Activated T-cell treated with anti-CD3 and anti-CD28 coated beads, Interleukin-2, amount 50 U/mL, for 72 hours (primary cell): ENCODE results near the gene SCG5. TPM values are rescaled to one million over a fixed set of nuclear protein-coding genes. Genes with fewer than 3 reads are reported as not detected.
A peak's percentile ranks its signal among the peaks of the same experiment; 100 is the strongest.

ENCODE experiments used
- ATAC-seq, 2 donors: fragments of 150-1000 bp; cut with Tn5 transposase; replicated peaks in 1 of 2; 2 replicates each; pipeline ENCODE4 v1.10.0; 2021; ENCODE audit warnings: moderate library complexity in 2 of 2, mild to moderate bottlenecking in 1 of 2
- DNase-seq, 2 donors: peaks; one replicate each; pipeline ENCODE4 v3.0.0; 2021 to 2022; ENCODE audit warnings: mixed read lengths in 1 of 2
- H3K27ac Mint-ChIP-seq: one replicate; pipeline ENCODE4 v1.8.0; 2022; ENCODE audit warnings: mild to moderate bottlenecking, moderate library complexity, mixed read lengths
- H3K27me3 Mint-ChIP-seq: one replicate; pipeline ENCODE4 v1.8.0; 2022; ENCODE audit warnings: low read depth, mixed read lengths
- H3K36me3 Mint-ChIP-seq, 2 donors: one replicate each; pipeline ENCODE4 v1.8.0; 2022; ENCODE audit warnings: mixed read lengths in 2 of 2, mild to moderate bottlenecking in 1 of 2; ENCODE audit not compliant: insufficient read depth in 2 of 2
- H3K4me1 Mint-ChIP-seq: one replicate; pipeline ENCODE4 v1.8.0; 2022; ENCODE audit warnings: low read depth, mixed read lengths
- H3K4me3 Mint-ChIP-seq, 2 donors: one replicate each; pipeline ENCODE4 v1.8.0; 2022; ENCODE audit warnings: mild to moderate bottlenecking in 2 of 2, mixed read lengths in 2 of 2, moderate library complexity in 2 of 2
- H3K9me3 Mint-ChIP-seq, 2 donors: one replicate each; pipeline ENCODE4 v1.8.0; 2022; ENCODE audit warnings: mixed read lengths in 2 of 2
- total RNA-seq, 2 donors: library from RNA; stranded (reverse); gene quantifications; one replicate each; pipeline ENCODE4 v1.2.3, GENCODE V29; 2022

The SCG5 gene
- total RNA-seq, 2 donors from 2014 or later: 3.5 to 4.7 TPM

DNA sequence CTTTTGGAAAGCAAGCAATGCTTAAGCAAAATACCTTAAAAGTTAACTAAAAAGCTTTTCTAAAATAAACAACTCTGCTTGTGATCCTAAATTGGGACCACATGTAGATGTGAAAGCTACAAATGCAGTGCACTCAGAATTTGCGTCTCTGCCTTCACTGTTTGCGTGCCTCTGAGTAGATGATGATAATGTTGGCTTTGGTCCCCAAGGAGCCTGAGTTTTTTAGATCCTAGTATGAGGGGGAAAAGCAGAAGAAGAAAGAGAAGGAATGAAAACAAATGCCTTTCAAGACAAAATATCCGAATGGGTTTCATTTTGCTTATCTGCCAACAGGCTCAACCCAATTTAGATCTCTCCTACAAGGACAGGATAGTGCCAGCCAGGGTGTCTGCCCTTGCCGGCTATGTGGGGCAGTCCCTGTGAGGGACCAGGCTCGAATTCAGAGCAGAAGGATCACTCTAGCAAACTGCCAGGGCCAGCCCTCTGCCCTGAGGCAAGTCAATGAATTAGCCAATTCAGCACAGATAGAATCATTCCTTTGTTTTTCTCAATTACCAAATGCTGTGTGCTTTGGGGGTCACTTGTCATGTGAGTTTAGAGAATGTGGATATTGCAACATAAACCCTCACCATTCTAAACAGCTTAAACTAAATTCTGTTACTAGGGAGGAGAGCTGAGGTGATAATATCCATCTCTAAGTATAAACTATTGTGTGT is 28.5 kb downstream of the SCG5 start:
- no peaks in the 10 kb centered on the region for H3K27me3 Mint-ChIP-seq

DNA sequence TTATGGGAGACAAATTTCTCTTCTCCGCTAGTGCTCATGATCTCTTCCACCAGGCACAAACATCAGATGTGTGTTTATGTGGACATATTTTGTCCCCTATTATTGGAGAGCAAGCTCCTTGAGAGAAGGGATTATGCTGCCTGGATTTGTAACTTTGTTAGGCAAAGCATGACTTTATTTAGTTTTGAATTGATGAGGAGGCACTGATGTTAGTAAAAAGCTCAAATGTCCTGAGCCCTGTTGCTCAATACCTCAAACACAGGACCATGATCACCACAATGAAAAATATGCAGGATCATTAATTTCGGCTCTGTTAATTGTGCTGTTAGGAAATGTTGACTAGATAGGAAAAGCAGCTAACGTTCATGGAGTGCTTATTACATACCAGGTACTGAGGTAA is 29.1 kb downstream of the SCG5 start:
- Mint-ChIP-seq H3K9me3 (no peaks in the 10 kb centered on the region), H3K4me3 (no peak overlapping the region), H3K4me1 (no peaks in the 10 kb centered on the region), H3K27me3 (no peaks in the 10 kb centered on the region), H3K36me3 (no peaks in the 10 kb centered on the region), H3K27ac (no peak overlapping the region)
- no peak for ATAC-seq
- no peak for DNase-seq

More for the DNA sequence above, 28.5 kb downstream of the SCG5 start:
- ATAC-seq (no peak), DNase-seq (no peak)
- Mint-ChIP-seq H3K27ac (no peak overlapping the region), H3K4me3 (no peak overlapping the region), H3K9me3 (no peaks in the 10 kb centered on the region), H3K4me1 (no peaks in the 10 kb centered on the region), H3K36me3 (no peaks in the 10 kb centered on the region)

GRCh38 chr15:32671339-32672325 is 30.1 kb downstream of the SCG5 start:
- Mint-ChIP-seq H3K27me3 (no peaks in the 10 kb centered on the region), H3K36me3 (no peaks in the 10 kb centered on the region), H3K4me3 (no peak overlapping the region), H3K27ac (no peak overlapping the region), H3K4me1 (no peaks in the 10 kb centered on the region), H3K9me3 (no peaks in the 10 kb centered on the region)
- DNase-seq: no peak
- no peak for ATAC-seq

DNA sequence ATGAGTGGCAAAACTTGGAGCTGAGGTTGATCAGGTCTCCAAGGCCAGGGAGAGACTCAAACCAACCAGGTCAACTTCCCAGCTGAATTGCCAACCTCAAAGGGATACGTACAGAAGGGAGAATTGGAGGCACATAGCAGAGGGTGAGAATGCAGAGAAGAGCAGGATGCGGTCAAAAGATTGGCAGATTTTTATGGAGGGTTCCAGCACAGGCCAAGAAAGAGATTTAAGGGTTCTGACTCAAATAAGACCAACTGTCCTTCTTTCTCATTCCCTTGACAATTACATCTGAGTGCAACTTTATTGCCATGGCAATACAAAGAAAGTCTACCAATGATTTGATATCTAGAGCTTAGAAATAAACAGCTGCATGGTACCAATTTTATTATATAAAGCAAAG is 33.2 kb downstream of the SCG5 start:
- Mint-ChIP-seq H3K9me3 (no peaks in the 10 kb centered on the region), H3K27ac (no peak overlapping the region), H3K36me3 (no peaks in the 10 kb centered on the region), H3K27me3 (no peaks in the 10 kb centered on the region), H3K4me3 (no peak overlapping the region), H3K4me1 (no peaks in the 10 kb centered on the region)
- ATAC-seq (no peak), DNase-seq (no peak)

DNA sequence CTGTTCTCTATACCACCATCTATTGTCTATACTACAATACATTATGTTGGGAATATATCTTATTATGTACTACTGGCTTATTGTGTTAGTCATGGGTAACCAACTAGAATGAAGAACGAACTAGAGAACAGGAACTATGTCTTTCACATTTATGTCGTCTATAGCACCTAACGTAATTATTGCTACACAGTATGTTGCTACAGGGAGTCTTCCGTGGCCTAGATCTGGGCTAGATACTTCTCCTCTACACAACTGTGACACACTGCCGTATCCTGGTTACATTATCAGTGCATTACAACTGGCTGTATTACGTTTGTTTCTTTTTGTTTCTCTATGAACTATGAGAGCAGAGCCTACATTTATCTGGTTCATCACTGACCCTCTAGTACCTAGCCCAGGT is 34.0 kb downstream of the SCG5 start:
- ATAC-seq: no peak
- DNase-seq: no peak
- Mint-ChIP-seq H3K4me3 (no peak overlapping the region), H3K9me3 (no peaks in the 10 kb centered on the region), H3K36me3 (no peaks in the 10 kb centered on the region), H3K4me1 (no peaks in the 10 kb centered on the region), H3K27ac (no peak overlapping the region), H3K27me3 (no peaks in the 10 kb centered on the region)

DNA sequence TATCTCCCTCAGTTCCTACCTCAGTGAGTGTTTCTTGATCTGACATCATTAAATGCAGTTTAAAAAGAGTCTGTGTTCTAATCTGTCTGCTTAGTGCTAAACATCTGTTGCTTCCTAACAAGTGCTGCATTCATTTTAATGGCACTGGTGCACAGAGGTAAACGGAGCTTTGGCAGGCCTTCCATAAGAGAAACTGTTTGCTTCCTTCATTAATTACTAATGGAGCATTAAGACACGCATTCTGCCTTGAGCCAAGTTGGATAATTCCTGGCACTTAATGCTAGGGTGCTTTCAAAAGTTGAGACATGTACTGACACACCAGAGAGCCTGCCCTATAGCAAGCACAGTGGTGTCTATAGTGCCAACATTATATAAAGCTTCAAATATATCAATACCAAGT is 34.7 kb downstream of the SCG5 start:
- no peaks in the 10 kb centered on the region for H3K9me3 Mint-ChIP-seq
- no peak for DNase-seq
- no peaks in the 10 kb centered on the region for H3K27me3 Mint-ChIP-seq
- H3K4me3 Mint-ChIP-seq: no peak overlapping the region
- ATAC-seq: no peak
- no peak overlapping the region for H3K27ac Mint-ChIP-seq
- H3K4me1 Mint-ChIP-seq: no peaks in the 10 kb centered on the region
- no peaks in the 10 kb centered on the region for H3K36me3 Mint-ChIP-seq

DNA sequence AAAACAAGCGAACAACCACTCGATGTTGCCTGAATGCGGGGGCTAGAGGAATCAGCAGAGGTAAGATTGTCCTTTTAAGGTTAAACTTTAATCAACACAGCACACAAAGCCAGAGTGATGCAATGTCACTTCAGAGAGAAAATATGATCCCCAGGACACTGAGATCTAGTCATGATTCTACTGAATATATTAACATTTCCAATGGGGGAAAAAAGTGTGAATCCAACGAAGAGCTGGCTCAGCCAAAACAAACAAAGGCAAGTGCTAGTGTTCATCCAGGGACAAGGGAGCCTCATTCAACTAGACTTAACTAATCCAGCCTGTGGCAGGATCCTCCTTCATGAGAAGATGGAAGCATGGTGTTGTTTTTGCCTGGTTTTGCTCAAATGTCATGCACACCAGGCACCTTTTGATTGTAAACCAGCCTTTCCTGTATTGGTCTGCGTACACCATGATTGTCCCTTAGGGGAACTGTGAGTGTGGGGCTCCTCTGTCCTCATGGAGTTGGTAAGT is 35.8 kb downstream of the SCG5 start:
- Mint-ChIP-seq H3K27me3 (no peaks in the 10 kb centered on the region), H3K9me3 (no peaks in the 10 kb centered on the region), H3K27ac (no peak overlapping the region), H3K4me3 (no peak overlapping the region), H3K4me1 (no peaks in the 10 kb centered on the region), H3K36me3 (no peaks in the 10 kb centered on the region)
- no peak for DNase-seq
- no peak for ATAC-seq

DNA sequence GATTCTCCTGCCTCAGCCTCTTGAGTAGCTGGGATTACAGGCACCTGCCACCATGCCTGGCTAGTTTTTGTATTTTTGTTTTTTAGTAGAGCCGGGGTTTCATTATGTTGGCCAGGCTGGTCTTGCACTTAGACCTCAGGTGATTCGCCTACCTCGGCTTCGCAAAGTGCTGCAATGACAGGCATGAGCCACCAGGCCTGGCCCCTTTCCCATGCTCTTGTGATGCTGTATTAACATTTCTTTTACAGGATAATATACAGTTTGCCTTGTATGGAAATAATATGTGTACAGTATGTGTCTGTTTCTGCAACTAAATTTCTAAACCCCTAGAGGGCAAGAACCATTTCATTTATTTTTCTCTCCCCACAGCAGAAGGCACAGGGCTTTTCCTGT is 37.8 kb downstream of the SCG5 start:
- Mint-ChIP-seq H3K36me3 (no peaks in the 10 kb centered on the region), H3K27ac (no peak overlapping the region), H3K4me1 (peaks cover 7% of the 10 kb centered on the region), H3K9me3 (no peaks in the 10 kb centered on the region), H3K4me3 (no peak overlapping the region), H3K27me3 (no peaks in the 10 kb centered on the region)
- no peak for DNase-seq
- ATAC-seq: no peak

DNA sequence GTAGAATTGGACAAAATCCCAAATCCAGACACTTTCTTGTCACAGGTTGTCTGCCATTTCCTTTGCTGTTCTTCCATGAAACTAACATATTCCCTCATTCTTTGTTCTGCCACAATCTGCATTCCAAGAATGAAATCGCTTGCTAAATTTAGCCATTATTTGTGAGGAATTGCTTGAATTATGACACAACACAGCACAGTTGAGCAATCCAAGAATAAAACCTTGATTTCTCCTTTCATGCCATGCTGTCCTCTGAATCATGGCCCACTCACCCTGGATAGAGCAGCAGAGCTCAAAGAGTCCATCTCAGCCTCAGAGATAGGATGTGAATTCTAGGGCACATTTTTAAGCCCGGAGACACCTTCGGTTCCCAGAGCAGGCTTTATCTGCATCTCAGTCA is 41.1 kb downstream of the SCG5 start:
- H3K27me3 Mint-ChIP-seq: peaks cover 7% of the 10 kb centered on the region
- ATAC-seq: no peak
- no peaks in the 10 kb centered on the region for H3K9me3 Mint-ChIP-seq
- H3K36me3 Mint-ChIP-seq: no peaks in the 10 kb centered on the region
- no peak overlapping the region for H3K27ac Mint-ChIP-seq
- peaks cover 10% of the 10 kb centered on the region for H3K4me1 Mint-ChIP-seq
- DNase-seq: no peak
- no peak overlapping the region for H3K4me3 Mint-ChIP-seq

DNA sequence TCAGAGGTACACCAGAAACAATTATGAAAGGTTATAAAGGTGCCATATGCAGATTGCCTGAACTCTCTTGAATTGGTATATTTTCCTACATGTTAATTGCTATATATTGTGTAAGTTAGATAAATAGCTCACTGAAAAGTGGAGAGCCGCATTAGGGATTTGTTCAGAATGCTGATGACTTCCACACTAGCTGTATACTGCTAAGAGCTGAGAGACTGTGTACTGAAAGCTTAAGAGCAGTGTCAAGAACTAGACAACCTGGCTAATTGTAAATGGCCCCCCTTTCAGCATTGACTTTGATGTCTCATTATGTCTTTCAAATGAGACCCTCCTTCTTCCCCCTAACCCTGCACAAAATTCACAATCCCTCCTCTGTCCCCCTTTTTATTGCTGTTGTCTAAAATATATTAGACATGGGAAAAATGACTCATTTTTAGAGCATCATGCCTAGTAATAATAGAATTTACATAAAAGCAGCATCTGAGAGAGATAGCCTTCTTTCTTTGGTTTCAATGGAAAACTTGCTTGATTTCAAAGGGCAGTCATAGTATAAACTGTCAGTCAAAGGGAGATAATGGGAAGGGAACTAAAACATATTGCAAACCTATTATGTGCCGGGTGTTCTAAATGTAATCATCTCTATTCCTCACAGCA is 41.6 kb downstream of the SCG5 start:
- peaks cover 7% of the 10 kb centered on the region for H3K27me3 Mint-ChIP-seq
- peaks cover 10% of the 10 kb centered on the region for H3K4me1 Mint-ChIP-seq
- H3K9me3 Mint-ChIP-seq: no peaks in the 10 kb centered on the region
- no peak overlapping the region for H3K4me3 Mint-ChIP-seq
- ATAC-seq (no peak), DNase-seq (no peak)
- H3K36me3 Mint-ChIP-seq: no peaks in the 10 kb centered on the region
- no peak overlapping the region for H3K27ac Mint-ChIP-seq

DNA sequence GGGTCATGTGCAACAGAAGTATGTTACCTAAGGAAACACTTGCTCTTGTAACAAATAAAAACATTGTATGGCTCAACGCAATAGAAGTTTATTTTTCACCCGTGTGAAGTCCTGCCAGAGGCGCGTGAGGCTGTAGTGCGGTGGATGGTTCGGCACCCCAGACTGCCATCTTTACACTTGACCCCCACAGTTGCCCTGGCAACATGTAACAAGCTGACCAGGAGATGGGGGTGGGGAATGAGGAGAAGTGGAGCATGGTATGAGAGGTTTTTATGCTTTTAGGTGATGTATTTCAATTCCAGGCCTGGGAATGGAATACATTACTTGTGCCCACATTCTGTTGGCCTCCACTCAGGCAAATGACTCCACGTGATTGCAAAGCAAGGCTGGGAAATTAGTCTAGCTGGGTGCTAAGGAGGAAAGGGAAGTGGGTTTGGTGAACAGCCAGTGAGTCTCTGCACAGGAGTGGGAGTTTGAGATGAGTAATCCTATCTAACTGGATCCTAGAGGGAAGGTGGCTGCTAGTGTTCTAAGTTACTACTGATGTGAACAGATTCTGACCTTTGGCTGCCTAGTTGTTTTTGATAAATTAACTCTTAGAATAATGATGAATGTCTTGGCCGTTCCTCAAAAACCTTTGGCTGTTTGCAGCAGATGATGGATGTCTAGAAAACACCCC is 42.5 kb downstream of the SCG5 start:
- no peaks in the 10 kb centered on the region for H3K9me3 Mint-ChIP-seq
- H3K27ac Mint-ChIP-seq: no peak overlapping the region
- ATAC-seq (peak; percentile 32 to 58), DNase-seq (no peak)
- H3K4me1 Mint-ChIP-seq: peaks cover 10% of the 10 kb centered on the region
- H3K27me3 Mint-ChIP-seq: peaks cover 7% of the 10 kb centered on the region
- no peaks in the 10 kb centered on the region for H3K36me3 Mint-ChIP-seq
- H3K4me3 Mint-ChIP-seq: no peak overlapping the region

GRCh38 chr15:32685576-32685975 is 44.1 kb downstream of the SCG5 start:
- peaks cover 7% of the 10 kb centered on the region for H3K27me3 Mint-ChIP-seq
- H3K9me3 Mint-ChIP-seq: no peaks in the 10 kb centered on the region
- no peak overlapping the region for H3K4me3 Mint-ChIP-seq
- DNase-seq (no peak), ATAC-seq (no peak)
- no peak overlapping the region for H3K27ac Mint-ChIP-seq
- no peaks in the 10 kb centered on the region for H3K36me3 Mint-ChIP-seq
- peaks cover 10% of the 10 kb centered on the region for H3K4me1 Mint-ChIP-seq
